Prostate gland (tissue), 2 donors: ENCODE data around the gene RPS8.
"Not testable (repeated sequence)": the region's sequence is repeated elsewhere in the genome, so short reads cannot be mapped to it uniquely, and the experiment has no call there.

Source experiments
- CTCF ChIP-seq, 4 experiments: fragments of 200-600 bp in 2 of 4; fragments of 450-650 bp in 2 of 4; sonication (generic) in 2 of 4; IDR thresholded peaks; 1 replicate in 3 of 4; 2 replicates in 1 of 4; pipeline ENCODE4 v1.5.1; 2016 to 2019; ENCODE audit warnings: antibody characterized with exemption in 4 of 4, mild to moderate bottlenecking in 2 of 4, moderate library complexity in 2 of 4
- POLR2A ChIP-seq: fragments of 450-650 bp; IDR thresholded peaks from one replicate; pipeline ENCODE4 v1.6.1; 2016; ENCODE audit warnings: antibody characterized with exemption, mild to moderate bottlenecking
- POLR2AphosphoS5 ChIP-seq: sonication (generic); formaldehyde crosslinking; IDR thresholded peaks from one replicate; pipeline ENCODE4 v1.6.1; 2017; ENCODE audit warnings: antibody characterized with exemption

GRCh38 chr1:44815926-44816325 lies 40.6 kb downstream of the RPS8 start:
- TF ChIP-seq CTCF (IDR thresholded peaks at IDR 0.05); POLR2A; POLR2AphosphoS5: not testable (repeated sequence)
